HG02840 (cell line): ENCODE measurements around the gene ZNF845.
"Not testable (repeated sequence)": the region's sequence is repeated elsewhere in the genome, so short reads cannot be mapped to it uniquely, and the experiment has no call there.

Source experiments
- ATAC-seq: cut with Tn5 transposase; IDR thresholded peaks from one replicate; pipeline ENCODE4 v1.9.1; 2021; ENCODE audit warnings: mild to moderate bottlenecking, moderate library complexity, moderate number of reproducible peaks; ENCODE audit not compliant: unreplicated experiment, low FRiP score

Gene ZNF845

DNA sequence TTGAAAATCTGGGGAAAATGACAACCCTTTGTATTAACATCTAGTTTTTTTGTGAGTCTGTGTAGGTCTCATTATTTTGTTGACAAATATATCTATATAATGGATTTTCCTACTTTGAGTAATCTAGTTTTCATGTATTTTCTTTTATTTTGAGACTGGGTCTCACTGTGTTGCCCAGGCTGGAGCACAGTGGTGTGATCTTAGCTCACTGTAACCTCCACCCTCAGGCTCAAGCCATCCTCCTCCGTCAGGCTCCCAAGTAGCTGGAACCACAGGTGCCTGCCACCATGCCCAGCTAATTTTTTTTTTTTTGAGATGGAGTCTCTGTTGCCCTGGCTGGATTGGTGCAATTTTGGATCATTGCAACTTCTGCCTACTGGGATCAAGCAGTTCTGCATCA lies 41.2 kb downstream of the ZNF845 start:
- ATAC-seq: no peak

DNA sequence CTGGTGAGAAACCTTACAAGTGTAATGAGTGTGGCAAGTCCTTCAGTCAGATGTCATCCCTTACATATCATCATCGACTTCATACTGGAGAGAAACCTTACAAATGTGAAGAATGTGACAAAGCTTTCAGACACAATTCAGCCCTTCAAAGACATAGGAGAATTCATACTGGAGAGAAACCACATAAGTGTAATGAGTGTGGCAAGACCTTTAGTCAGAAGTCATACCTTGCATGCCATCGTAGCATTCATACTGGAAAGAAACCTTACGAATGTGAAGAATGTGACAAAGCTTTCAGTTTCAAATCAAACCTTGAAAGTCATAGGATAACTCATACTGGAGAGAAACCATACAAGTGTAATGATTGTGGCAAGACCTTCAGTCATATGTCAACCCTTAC lies 47.8 kb downstream of the ZNF845 start:
- no peak for ATAC-seq

DNA sequence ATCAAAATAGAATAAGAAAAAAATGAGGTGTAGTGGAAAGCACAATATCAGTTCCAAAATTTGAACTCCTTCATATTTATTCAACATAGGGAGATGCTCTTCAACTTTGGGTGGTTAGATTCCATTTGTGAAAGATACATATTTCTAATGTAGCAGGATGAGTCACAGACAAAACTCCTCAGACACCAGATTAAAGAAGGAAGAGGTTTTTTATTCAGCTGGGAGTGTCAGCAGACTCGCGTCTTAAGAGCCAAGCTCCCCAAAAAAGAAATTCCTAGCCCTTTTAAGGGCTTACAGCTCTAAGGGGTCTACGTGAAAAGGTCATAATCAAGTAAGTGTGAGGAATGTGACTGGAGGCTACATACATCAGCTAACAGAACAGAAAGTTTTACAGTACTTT lies 54.6 kb downstream of the ZNF845 start:
- ATAC-seq: no peak

DNA sequence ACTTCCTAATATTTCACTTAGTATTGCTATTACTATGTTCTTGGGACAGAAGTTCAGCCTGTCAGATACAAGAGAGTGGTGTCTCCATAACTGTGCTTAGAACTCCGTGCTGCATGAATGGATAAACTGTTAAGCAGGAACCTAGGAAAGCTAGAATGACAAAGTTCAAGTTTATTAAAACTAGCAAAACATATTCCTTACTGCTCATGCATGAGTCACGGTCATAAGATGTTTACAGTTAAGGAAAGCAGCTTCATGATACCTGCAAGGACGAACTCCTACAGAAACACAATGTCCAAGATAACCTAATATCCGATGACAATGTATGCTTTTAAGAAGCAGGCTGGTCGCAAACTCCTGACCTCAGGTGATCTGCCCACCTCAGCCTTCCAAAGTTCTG lies 55.4 kb downstream of the ZNF845 start:
- no peak for ATAC-seq

DNA sequence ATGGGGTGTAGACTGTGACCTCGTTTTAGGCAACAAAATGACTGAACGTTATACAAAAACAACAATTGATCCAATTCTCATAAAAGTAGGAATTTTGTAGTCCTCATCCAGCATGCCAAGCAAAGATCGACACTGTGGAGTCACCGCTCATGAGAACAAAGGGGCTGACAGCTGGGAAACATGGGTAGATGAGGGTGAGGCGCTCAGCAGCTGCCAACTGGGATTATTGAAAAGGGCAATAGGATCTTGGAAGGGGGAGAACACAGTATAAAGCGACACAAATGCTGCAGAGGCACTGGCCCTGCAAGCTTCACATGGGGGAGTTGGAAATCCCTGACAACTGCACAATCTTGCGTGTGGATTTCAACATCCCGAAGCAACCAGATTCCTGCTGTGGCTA lies 56.0 kb downstream of the ZNF845 start:
- ATAC-seq: no peak

DNA sequence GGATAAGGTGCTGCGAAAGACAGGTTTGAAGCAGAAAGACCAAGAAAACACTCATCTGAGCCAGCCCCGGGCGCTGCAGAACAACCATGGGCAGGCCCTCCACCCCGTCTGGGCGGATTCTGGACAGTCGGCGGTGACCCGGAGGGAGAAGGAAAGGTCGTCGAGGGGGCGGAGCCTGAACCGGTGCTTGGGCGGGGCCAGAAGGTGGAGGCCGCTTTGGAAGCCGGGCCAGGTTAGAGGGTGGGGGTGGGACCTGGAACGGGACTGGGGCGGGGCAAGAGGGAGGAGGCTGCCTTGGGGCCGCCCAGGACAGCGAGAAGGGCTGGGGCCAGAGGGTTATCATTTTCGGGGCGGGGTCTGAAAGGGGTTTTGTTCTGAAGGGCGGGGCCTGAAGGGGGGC lies 56.4 kb downstream of the ZNF845 start:
- no peak for ATAC-seq

DNA sequence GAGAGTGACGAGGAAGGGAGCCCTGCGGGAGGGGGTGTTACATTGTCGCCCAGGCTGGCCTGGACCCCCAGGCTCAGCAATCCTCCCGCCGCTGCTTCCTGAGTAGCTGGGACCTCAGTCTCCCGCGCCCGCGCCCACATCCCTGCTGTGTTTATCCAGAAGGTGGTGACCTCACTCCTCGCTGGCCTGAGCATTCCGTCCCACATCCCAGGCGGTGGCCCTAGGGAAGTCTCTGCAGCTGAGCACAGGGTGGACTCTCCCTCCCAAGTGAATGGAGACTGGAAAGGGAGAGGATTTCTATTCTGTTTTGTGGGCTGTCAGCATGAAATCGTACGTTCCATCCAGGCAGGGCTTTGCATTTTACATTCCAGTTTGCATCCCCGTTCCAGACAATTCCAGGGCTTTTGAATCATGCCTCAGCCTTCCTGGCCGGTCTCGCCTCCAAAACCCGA lies 61.0 kb downstream of the ZNF845 start:
- ATAC-seq: no peak

DNA sequence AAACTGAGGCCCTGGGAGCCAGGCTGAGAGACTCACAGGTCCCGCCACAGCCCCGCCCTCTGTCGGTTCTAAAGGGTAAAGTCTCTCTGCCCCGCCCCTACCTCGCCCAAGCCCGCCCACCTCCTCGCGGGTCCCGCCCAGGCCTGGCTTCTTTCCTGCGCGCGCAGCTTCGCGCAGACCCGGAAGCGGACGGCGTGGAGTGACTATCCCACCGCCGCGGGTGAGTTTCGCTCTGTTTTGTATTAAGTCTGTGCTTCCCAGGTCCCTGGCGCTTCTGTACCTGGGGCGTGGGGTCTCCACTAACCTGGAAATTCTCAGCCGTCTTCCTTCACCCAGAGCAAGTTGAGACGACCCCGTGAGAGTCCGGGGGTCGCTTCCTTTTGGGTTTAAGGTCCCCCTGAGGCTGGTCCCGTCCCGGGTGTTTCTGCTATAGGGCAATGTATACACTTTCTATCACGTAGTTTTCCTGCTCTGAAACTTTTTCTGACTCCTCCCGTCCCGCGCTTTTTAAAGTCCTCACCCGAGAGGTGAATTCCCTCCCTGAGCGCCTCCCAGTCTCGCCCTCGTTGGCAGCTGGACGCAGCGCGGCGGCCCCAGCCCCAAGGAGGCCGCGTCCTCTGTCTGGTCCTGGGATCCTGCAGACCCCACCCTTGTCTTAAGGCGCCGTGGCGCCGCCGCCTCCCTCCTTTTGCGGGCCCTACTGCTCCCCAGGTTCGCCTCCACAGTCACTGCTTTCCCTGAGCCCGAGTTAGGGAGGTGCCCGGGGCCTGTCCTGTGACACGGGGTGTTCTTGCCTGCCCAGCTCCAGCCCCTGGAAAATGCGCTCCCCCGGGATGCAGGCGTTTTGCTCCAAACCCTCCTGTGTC lies 61.7 kb downstream of the ZNF845 start, which contains the start of gene ZNF765:
Gene ZNF765, plus strand, starts transcription at position 176 of the 866 bp plus-strand sequence. CDS start 2,867 bp downstream, outside the sequence.
- ATAC-seq: peak; percentile 96

DNA sequence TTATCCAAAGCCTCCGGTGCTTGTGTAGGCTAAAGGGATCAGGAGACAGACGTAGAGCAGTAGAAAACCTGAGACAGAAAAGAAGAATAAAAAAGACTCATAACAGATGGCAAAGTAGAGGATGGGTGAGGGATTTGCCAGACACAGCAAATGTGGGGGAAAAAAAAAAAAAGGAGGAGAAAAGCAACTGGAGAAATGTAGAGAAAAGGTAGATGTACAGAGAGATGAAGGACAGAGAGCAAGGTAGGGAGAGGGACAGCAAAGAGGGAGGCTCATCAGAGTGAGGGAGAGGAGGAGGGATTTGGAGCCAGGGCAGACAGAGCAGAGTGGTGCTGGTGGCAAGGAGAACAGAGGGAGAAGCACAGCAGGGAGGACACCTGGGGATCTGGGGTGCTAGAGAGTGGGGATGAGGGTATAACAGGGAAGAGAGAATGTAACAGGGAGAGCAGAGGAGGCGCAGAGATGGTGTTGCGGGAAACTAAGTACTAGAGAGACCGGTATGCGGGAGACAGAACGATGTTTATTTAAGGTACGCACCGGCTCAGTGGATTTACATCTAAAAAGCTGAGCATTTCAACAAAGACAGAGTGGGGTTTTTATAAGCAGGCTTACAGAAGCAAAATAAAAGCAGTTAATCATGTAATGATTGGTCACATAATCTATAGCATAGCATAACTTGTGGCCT lies 62.4 kb downstream of the ZNF845 start:
- not testable (repeated sequence) for ATAC-seq

DNA sequence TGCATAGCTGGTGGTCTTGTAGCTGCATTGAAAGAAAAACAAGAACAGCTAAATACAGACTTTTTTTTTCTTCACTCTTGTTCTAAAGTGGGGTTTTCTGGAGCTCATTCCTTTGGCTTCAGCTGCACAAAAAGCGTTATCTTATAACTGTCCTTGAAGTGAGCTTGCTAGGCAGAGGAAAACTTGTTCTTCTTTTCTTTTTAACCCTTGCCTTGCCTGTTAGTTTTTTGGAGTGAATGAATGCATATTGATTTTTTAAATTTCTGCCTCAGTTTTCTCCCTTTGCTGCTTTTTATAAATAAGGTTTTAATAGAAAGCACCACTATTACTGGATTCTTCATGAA lies 62.9 kb downstream of the ZNF845 start:
- no peak for ATAC-seq

DNA sequence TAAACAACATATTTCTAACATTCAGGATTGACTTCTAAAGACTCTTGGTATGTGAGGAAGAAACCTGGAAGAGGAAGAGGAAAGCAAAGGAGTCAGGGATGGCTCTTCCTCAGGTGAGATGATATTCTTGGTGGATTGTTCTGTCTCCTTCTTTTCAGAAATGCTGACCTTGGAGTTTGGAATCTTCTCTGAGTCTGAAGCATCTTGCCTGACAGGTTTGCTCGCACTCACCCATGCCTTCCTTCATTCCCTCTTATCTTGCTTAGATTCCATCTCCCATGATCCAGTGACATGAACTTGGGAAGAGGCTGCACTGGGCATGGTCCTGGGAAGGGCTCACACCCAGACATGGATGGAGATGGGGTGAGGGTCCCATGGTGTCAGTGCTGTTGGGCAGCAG lies 64.4 kb downstream of the ZNF845 start:
- ATAC-seq: not testable (repeated sequence)
